ENCODE measurements around the gene FCGBP.

DNA sequence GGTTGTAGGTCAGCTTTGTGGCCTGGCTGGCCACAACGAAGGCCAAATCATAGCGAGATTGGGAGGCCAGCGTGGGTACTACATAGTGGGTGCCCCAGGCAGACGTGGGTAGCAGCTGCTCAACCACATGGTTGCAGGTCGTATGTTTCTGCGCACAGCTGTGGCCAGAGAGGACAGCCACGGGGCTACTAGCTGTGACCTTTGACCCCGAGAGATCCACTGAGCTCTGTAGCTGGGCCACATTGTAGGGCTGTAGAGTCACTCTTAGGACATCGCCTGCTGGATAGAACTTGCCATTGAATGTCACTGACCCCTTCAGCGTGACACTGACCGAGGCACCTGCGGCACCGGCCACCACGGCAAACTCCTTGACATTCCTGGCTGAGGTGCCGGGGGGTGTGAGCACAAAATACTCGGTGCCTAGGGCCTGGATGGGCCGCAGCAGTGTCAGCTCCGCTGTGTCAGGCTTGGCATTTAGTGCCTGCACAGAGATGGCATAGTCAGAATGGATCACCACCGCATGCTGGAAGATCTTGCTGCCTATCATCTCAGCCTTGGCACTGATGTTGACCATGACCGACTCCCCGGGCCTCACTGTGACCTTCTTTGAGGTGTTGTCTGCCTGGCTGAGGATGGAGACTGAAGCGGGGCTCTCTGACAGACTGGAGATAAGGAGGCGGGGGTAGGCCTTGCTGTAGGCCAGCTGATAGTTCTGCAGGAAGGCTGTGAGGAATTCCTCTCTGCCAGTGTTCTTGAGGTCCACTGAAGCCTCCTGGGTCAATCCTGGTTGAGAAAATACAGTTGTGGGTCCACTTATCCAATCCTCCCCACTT, 6.7 kb downstream of the FCGBP start:
- TF ChIP-seq, protein P1, sequence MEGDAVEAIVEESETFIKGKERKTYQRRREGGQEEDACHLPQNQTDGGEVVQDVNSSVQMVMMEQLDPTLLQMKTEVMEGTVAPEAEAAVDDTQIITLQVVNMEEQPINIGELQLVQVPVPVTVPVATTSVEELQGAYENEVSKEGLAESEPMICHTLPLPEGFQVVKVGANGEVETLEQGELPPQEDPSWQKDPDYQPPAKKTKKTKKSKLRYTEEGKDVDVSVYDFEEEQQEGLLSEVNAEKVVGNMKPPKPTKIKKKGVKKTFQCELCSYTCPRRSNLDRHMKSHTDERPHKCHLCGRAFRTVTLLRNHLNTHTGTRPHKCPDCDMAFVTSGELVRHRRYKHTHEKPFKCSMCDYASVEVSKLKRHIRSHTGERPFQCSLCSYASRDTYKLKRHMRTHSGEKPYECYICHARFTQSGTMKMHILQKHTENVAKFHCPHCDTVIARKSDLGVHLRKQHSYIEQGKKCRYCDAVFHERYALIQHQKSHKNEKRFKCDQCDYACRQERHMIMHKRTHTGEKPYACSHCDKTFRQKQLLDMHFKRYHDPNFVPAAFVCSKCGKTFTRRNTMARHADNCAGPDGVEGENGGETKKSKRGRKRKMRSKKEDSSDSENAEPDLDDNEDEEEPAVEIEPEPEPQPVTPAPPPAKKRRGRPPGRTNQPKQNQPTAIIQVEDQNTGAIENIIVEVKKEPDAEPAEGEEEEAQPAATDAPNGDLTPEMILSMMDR (IDR thresholded peaks at IDR 0.05) = no peak
- TF ChIP-seq ZFX (IDR thresholded peaks at IDR 0.05; ENCODE audit: borderline replicate concordance) = no peak

Data from 22Rv1 (cell line).